ENCODE data around the gene CLIC3.

DNA sequence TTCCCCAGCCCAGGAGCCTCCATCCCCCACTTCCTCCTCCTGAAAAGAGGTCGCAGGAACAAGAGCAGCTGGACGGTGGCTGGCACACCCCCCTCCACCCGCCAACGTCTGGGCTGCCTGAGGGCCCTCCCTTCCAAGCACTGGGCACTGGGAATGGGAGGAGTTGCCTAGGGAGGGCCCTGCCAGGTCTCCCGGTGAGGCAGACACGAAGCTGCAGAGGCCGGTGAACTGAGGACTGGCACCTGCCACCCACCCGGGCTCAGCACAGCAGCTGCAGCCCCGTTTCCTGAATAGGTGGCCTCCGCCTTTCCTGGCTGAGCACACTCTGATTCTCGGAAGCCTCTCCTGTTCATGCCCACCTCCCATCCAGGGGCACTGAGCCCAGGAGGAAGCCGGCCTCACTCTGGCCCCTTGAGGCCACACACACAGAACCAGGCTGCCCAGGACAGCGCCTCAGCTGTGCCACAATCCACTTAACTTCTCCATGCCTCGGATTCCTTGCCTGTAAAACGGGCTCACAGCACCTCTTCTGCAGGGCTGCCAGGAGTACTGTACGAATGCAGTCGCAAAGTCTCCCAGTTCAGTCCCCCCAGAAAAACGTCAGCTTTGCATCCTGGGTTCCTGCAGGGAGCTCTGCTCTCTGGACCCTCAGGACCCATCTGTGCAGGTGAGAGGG is 48.3 kb upstream of the CLIC3 start:
- TF ChIP-seq CTCF (IDR thresholded peaks at IDR 0.05) (no peak), EZH2 (IDR thresholded peaks at IDR 0.05; ENCODE audit: borderline replicate concordance, insufficient read depth, low read depth, low read length, poor library complexity, severe bottlenecking) (no peak)

Measured in B cell (primary cell).